AG08395 (cell line): Measurements from ENCODE around the gene GGACT.
"Not testable (repeated sequence)": the region's sequence is repeated elsewhere in the genome, so short reads cannot be mapped to it uniquely, and the experiment has no call there.

Experiments
- DNase-seq: peaks from one replicate; pipeline ENCODE4 v3.0.0; 2012; ENCODE audit warnings: mixed read lengths, low spot score

Gene GGACT

DNA sequence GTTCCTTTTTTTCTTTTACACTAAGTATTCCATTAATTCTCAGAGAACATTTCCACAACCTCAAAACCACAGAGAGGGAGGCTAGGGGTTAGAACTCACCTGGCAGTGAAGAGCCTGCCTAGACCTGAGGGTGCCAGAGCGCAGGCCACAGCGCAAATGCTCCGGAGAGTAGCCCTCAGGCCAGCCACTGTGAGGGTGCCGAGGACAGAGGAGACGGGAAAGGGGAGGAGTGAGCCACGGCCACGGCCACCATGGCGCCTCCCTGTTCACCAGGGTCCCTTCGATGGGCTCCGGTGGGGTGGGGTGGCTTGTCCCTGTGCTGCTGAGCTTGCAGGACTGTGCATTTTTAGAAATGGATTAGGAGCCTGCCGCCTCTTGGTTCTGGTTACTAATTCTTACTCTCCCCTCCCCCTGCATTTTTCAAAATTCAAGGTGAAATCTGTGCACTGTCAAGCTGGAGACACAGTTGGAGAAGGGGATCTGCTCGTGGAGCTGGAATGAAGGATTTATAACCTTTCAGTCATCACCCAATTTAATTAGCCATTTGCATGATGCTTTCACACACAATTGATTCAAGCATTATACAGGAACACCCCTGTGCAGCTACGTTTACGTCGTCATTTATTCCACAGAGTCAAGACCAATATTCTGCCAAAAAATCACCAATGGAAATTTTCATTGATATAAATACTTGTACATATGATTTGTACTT, 58.8 kb downstream of the GGACT start:
- DNase-seq: no peak

GRCh38 chr13:100528820-100529219, 59.8 kb downstream of the GGACT start:
- DNase-seq: no peak

- DNase-seq: no peak
These were observed 60.2 kb downstream of the GGACT start for GRCh38 chr13:100528353-100528752.

- no peak for DNase-seq
These were observed 60.9 kb downstream of the GGACT start for GRCh38 chr13:100527644-100528043.

GRCh38 chr13:100526318-100527000, 62.1 kb downstream of the GGACT start:
- no peak for DNase-seq

DNA sequence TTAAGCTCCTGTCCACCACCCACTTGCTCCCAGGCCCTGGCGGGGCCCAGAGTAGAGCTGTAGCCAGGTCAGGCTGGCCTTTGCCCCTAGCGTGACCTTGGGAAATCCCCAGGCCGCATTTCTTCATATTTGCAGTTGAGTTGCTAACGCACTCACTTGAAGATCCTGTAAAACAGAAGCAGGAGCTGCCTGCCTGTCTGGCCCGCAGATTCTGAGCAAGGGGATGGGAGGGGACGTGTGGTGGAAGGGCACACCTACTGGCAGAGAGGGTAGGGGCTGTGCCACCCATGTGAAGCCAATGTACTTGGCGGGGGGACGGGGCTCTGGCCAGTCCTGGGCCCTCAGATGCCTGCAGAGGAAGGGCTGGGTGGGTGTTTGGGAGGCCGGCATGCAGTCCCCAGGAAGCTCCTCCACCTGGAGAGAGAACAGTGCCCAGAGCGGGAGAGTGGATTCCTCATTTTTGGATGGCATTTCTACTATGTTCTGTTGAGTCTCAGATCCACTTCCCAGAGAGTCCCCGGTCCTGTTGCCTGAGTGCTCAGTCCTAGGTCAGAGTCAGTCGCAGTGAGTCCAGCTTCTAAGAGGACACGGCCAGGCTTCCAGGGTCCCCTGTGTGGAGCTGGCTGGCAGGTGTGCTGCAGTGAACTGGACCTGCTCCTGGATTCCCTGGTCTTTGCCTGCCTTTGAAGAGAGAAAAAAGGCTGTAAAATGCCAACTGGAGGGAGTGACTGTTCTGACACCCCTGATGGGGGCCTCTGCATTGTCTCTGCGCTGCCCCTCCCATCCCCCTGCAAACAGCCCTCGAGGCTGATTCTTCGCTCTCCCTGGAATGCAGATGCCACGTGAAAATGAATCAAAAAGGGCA, 62.9 kb downstream of the GGACT start:
- no peak for DNase-seq

DNA sequence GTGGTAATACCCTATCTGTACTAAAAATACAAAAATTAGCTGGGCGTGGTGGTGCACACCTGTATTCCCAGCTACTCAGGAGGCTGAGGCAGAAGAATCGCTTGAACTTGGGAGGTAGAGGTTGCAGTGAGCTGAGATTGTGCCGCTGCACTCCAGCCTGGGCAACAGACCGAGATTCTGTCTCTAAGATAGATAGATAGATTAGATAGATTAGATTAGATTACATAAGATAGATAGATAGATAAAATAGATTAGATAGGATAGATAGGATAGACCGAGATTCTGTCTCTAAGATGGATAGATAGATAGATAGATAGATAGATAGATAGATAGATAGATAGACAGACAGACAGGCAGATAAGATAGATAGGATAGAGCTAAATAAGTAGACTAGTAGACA, 63.9 kb downstream of the GGACT start:
- DNase-seq: not testable (repeated sequence)

DNA sequence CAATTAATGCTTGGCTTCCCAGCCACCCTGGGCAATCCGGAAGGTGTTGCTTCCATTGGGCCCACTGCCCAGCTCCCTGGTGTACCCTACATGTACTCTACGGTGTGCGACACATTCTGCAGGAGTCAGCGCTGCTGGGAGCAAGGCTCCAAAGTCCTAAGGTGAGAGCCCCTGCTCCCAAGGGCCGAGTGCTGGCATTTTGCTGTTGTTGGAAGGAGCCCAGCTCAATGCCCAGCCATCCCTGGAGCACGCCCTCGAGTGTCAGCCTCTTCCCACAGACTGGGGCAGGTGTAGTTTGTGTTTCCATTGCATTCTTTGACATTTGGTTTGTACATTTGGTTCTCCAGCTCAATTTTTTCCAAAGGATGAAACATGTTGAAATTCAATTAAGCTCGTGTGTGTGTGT, 64.6 kb downstream of the GGACT start:
- no peak for DNase-seq

DNA sequence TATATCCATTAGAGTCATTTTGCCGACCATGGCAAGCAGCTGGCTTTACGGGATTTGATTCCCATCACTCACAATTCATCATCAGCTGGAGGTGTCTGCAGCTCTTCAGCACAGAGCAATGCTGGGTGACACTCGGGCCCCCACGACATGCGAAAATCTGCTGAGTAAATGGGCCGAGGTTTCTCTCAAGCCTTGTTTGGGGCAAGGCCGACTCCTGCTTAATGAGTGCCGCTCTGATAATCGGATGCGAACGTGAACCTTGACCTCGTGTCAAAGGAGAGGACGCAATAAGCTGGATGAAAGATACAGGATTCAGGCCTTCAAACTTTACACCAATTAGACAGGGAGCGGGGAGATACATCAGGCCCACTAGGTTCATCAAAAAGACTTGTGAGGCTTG, 65.2 kb downstream of the GGACT start:
- no peak for DNase-seq

DNA sequence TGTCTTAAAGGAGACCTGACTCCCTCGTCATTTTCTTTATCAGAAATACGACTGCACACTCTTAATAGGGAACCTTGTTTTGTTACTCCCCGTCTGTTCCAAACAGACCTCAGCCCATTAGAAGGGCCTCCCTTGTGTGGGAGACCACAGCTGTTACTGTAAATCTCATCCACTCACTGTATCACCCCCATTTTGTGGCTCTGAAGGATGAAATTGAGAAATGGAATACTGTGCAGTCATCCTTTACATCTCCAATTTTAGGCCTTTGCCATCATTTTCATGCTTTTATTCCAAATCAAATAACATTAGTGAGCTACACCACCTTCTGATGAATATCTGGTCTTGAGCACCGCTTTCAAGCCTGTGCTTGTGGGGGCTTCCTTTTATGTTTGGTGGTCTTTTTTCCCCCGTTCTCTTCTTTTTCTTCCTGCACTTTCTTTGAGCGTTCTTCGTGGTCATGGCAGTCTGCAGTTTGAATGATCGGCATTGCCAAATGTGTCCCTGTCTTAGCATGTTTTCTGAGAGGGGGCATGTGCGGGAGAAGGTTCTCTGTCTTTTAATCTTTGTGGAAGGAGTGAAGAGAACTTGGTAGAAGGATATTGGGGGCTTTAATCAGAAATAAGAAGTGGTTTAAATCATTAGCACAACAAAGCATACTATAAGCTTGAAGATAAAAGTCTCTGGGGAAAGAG, 65.8 kb downstream of the GGACT start:
- no peak for DNase-seq

- DNase-seq: no peak
These were observed 66.6 kb downstream of the GGACT start for GRCh38 chr13:100521851-100522617.

- DNase-seq: peak; percentile 13
These were observed 67.4 kb downstream of the GGACT start for GRCh38 chr13:100520936-100521850.

DNA sequence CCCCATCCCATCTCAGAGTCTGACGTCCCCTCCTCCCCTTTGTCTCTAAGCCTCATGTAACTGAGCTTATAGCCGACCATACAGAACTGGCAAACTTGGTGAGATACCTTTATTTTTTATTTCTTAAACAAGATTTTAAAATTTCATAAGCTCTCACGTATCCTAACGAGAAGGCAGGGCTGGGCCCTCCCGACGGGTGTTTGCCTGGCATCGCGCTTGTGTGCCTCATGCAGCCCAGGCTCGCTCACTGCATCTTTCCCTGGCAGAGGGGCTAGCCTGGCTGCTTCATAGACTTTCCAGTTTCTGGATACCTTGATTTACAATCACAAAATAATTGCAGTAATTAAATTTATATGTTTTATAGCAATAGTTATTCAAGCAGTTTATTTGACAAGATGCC, 69.0 kb downstream of the GGACT start:
- DNase-seq: no peak

DNA sequence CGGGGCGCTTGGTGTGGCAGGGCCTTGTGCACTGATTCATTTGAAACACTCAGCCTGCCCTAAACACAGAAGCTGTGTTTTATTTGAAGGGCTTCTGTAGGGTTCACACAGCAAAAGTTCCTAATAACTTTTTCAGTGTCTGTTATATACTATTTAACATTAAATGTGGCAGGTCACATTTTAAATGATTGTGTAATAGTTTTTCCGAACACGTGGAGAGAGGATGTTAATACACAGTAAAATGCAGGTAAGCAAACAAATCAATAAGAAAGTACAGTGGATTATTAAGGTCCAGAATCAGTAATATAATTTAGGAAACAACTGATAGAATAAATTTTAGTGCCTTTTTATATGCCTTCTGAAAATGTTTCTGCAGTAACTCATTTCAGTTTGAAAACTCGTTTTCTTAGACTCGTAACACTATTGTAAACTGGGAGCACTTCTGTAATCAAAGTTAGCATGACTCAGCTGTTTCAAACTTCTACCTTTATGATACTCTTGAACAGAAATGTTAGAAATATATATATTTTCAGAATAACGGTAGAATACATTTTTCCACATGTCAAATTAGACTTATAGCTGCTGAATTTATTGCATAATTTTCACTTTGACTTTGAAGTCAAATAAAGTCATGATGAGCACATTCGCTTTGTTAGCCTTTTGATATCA, 70.1 kb downstream of the GGACT start:
- DNase-seq: no peak

DNA sequence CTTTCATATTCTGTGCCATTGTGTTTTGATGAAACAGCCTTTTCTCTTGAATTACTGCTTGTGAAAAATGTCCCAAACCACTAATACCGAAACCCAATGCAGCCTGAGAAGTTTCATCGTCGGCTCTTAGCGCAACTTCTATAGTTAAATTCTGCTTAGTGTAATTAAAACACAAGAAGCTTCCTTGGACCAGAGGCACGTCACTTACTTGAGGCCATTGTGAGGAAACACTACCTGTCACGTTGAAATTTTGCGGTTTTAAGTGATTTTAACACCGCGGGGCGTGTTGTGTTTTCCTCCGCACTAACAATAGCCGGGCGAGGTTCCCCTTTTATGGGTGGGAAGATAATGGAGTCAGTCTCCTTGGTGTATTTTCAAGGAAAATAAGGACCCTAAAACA, 70.9 kb downstream of the GGACT start:
- no peak for DNase-seq

DNA sequence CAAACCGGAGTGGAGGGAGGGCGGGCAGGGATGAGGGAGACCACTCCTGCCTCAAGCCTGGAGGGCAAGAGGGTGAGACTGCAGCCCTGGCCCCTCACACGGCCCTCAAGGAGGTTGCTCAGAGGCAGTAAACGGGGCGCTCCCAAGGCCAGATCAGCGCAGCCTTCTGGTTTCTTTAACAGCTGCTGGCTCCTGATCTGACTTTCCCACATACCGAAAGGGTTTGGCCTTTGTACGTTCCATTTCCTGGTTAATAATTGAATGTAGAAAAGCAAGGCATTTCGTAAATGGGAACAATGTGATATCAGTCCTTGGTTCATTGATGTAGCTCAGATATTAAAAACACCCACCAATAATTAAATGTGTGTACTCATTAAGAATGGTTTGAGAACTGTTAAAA, 71.5 kb downstream of the GGACT start:
- no peak for DNase-seq

GRCh38 chr13:100515410-100515800, 73.2 kb downstream of the GGACT start:
- DNase-seq: no peak

GRCh38 chr13:100514788-100515409, 73.7 kb downstream of the GGACT start:
- DNase-seq: peak; percentile 95

DNA sequence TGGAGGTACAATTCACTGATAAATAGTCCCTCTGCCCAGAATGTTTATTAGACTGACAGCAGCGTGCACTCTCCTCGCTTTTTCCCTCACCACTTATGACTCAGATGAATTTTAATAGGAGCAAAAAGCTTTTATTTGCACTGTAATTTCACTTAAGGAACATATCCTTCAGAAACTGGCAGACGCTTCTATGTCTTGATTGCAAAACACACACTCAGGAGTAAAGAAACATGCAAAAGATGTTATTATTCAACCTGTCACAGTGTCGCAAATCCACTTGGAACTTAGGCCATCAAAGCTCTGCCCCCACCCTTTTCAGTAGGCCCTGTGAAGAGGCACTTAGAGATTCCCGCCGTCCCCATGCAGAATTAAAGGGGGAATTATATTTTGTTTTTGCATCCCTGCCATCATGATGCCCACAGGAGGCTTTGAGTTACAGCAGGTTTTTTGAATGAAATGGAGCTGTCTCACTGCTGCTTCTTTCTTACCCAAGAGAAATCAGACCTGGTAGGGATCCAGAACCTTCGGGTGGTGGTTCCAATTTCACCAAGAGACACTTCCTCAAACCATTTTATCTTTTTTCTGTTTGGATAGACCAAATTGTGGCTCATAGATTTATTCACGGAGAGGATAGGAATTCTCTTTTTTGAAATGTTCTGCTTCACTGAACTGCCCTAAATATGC, 74.5 kb downstream of the GGACT start:
- no peak for DNase-seq
